Activated naive CD8-positive, alpha-beta T cell treated with anti-CD3 and anti-CD28 coated beads, Interleukin-2, amount 10 ng/mL, durations not matched to agents 7 days and 5 days (primary cell): ENCODE measurements around the gene SIGLEC10. TPM values are rescaled to one million over a fixed set of nuclear protein-coding genes. Genes with fewer than 3 reads are reported as not detected.
"Not testable (repeated sequence)": the region's sequence is repeated elsewhere in the genome, so short reads cannot be mapped to it uniquely, and the experiment has no call there.

Source experiments
- ATAC-seq: fragments of 150-1000 bp; cut with Tn5 transposase; one replicate; pipeline ENCODE4 v1.10.0; 2021; ENCODE audit warnings: low read depth, moderate library complexity
- POLR2A ChIA-PET: fragments of 350-600 bp; sonication (Branson Sonifier 250); formaldehyde crosslinking; loops from one replicate; lab custom pipeline; 2021; ENCODE audit warnings: antibody characterized with exemption; lab: Charles Lee
- DNase-seq: peaks from one replicate; pipeline ENCODE4 v3.0.0; 2021
- H3K27ac Mint-ChIP-seq: one replicate; pipeline ENCODE4 v1.8.0; 2022; ENCODE audit warnings: mild to moderate bottlenecking, mixed read lengths
- H3K27me3 Mint-ChIP-seq: one replicate; pipeline ENCODE4 v1.8.0; 2022; ENCODE audit warnings: mild to moderate bottlenecking, moderate library complexity, mixed read lengths
- H3K36me3 Mint-ChIP-seq: one replicate; pipeline ENCODE4 v1.8.0; 2021; ENCODE audit warnings: mild to moderate bottlenecking, mixed read lengths
- H3K4me1 Mint-ChIP-seq: one replicate; pipeline ENCODE4 v1.8.0; 2021; ENCODE audit warnings: mixed read lengths
- H3K4me3 Mint-ChIP-seq: one replicate; pipeline ENCODE4 v1.8.0; 2022; ENCODE audit warnings: mild to moderate bottlenecking, moderate library complexity, mixed read lengths
- H3K9me3 Mint-ChIP-seq: one replicate; pipeline ENCODE4 v1.8.0; 2021; ENCODE audit warnings: mixed read lengths
- total RNA-seq, 2 experiments: library from RNA; stranded (reverse); gene quantifications; one replicate each; pipeline ENCODE4 v1.2.3, GENCODE V29; 2021

The SIGLEC10 gene
- total RNA-seq, 2 experiments from 2014 or later, result 0.91 to 0.96 TPM

DNA sequence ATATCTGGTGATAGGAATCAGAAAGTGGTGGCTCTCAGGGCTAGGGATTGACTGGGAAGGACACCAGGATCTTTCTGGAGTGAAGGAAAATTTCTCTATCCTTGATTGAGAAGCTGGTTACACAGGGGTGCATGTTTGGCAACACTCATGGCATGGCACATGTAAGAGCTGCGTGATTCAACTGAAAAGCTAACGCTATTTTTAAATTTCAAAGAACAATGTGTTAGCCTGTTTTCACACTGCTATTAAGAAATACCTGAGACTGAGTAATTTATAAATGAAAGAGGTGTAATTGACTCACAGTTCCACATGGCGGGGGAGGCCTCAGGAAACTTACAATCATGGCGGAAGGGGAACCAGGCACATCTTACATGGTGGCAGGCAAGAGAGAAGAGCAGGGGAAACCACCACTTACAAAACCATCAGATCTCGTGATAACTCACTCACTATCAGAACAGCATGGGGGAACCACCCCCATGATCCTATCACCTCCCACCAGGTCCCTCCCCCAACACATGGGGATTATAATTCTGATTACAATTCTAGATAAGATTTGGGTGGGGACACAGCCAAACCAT is 33.4 kb upstream of the SIGLEC10 start:
- no peak for ATAC-seq
- POLR2A ChIA-PET, result no interaction called here
- DNase-seq, result no peak

GRCh38 chr19:51448411-51449016 is 31.1 kb upstream of the SIGLEC10 start:
- H3K4me1 Mint-ChIP-seq, result peaks cover 18% of the 10 kb centered on the region
- POLR2A ChIA-PET, result no interaction called here

More for the DNA sequence above, 33.4 kb upstream of the SIGLEC10 start:
- H3K4me3 Mint-ChIP-seq, result no peak overlapping the region
- H3K9me3 Mint-ChIP-seq, result peaks cover 15% of the 10 kb centered on the region
- H3K27ac Mint-ChIP-seq, result no peak overlapping the region
- peaks cover 18% of the 10 kb centered on the region for H3K4me1 Mint-ChIP-seq
- peaks cover 25% of the 10 kb centered on the region for H3K27me3 Mint-ChIP-seq
- no peaks in the 10 kb centered on the region for H3K36me3 Mint-ChIP-seq

GRCh38 chr19:51448011-51448410 is 30.6 kb upstream of the SIGLEC10 start:
- Mint-ChIP-seq H3K9me3 (peaks cover 18% of the 10 kb centered on the region), H3K36me3 (no peaks in the 10 kb centered on the region), H3K27ac (no peak overlapping the region), H3K27me3 (peaks cover 48% of the 10 kb centered on the region), H3K4me1 (peaks cover 18% of the 10 kb centered on the region), H3K4me3 (peak overlapping the region; percentile 51)
- ATAC-seq, result no peak
- POLR2A ChIA-PET, result no interaction called here
- no peak for DNase-seq

More at GRCh38 chr19:51448411-51449016, 31.1 kb upstream of the SIGLEC10 start:
- peak; percentile 72 for ATAC-seq
- DNase-seq, result no peak
- Mint-ChIP-seq H3K4me3 (peak overlapping the region; percentile 51), H3K36me3 (no peaks in the 10 kb centered on the region), H3K27ac (no peak overlapping the region), H3K27me3 (peaks cover 45% of the 10 kb centered on the region), H3K9me3 (peaks cover 18% of the 10 kb centered on the region)

DNA sequence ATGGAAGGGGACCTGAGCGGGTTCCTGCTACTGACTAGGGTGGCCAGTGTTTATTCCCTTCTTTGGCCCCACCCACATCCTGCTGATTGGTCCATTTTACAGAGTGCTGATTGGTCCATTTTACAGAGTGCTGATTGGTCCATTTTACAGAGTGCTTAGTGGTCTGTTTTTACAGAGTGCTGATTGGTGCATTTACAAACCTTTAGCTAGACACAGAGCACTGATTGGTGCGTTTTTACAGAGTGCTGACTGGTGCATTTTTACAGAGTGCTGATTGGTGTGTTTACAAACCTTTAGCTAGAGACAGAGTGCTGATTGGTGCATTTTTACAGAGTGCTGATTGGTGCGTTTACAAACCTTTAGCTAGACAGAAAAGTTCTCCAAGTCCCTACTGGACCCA is 30.1 kb upstream of the SIGLEC10 start:
- POLR2A ChIA-PET, ATAC-seq, H3K36me3 Mint-ChIP-seq, H3K27ac Mint-ChIP-seq, DNase-seq: not testable (repeated sequence)
- Mint-ChIP-seq H3K27me3 (peaks cover 53% of the 10 kb centered on the region), H3K9me3 (peaks cover 18% of the 10 kb centered on the region), H3K4me3 (peak overlapping the region; percentile 51), H3K4me1 (peaks cover 20% of the 10 kb centered on the region)

DNA sequence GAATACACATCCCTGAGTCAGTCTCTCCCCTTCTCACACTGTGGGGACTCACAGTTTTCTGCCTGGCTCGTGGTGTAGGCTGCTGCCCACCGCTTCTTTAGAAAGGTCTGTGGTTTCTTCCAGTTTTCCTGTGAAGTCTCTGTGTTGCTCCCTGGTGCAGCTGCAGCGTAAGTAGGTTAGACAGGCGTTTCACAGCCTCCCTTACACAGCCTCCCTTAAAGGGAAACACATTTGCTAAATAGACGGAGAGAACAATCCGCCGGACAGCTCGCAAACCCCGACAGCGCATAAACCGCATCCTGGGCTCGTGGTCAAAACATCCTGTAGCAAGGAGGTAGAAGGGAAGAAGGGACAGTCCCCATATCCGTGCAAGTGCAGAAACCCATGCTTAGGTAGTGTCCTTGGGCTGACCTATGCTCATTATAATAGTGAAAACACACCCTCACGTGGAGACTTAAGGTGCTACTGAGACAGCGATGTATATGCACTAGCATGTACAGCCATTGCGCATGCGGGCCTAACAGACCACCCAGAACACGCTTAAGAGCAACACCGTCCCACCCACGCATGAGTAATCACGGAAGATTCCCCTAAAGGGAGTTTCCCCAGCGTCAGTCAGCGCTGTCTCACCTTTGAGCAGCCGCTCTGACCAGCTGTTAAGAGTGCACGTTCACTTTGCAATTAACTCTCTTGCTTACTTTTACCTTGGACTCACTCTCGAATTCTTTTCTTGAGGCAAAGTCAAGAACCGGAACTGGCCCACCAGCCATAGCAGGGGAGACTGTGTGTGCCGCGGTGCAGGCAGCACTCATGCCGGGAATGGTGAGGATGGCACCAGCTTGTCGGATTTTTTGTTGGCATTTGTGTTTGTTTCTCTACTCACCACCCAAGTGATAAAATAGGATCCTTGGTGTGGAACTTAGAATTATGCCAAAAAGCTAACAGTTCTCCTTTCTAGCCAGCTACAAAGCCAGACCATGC is 24.3 kb upstream of the SIGLEC10 start:
- Mint-ChIP-seq H3K4me3 (peak overlapping the region; percentile 60), H3K4me1 (peaks cover 33% of the 10 kb centered on the region), H3K9me3 (peaks cover 3% of the 10 kb centered on the region), H3K27ac (peak overlapping the region; percentile 77), H3K27me3 (peaks cover 69% of the 10 kb centered on the region), H3K36me3 (no peaks in the 10 kb centered on the region)
- POLR2A ChIA-PET, result interaction anchor here (0.7 to 1.2 kb wide), 5 partner anchors 21 to 77 kb away, joined by 3 to 5 read pairs (median 3); partner anchors contain the start of gene NKG7
- ATAC-seq (peak; percentile 94), DNase-seq (peak; percentile 85)

- H3K9me3 Mint-ChIP-seq, result peaks cover 2% of the 10 kb centered on the region
- peaks cover 72% of the 10 kb centered on the region for H3K27me3 Mint-ChIP-seq
- H3K27ac Mint-ChIP-seq, result peak overlapping the region; percentile 39
- no peaks in the 10 kb centered on the region for H3K36me3 Mint-ChIP-seq
- ATAC-seq (no peak), DNase-seq (peak; percentile 51)
- POLR2A ChIA-PET, result interaction anchor here (0.7 to 1.2 kb wide), 5 partner anchors 20 to 77 kb away, joined by 3 to 5 read pairs (median 3); partner anchors contain the start of gene NKG7
- peak overlapping the region; percentile 60 for H3K4me3 Mint-ChIP-seq
- H3K4me1 Mint-ChIP-seq, result peaks cover 33% of the 10 kb centered on the region
Observed at GRCh38 chr19:51440846-51441409, 23.5 kb upstream of the SIGLEC10 start.

DNA sequence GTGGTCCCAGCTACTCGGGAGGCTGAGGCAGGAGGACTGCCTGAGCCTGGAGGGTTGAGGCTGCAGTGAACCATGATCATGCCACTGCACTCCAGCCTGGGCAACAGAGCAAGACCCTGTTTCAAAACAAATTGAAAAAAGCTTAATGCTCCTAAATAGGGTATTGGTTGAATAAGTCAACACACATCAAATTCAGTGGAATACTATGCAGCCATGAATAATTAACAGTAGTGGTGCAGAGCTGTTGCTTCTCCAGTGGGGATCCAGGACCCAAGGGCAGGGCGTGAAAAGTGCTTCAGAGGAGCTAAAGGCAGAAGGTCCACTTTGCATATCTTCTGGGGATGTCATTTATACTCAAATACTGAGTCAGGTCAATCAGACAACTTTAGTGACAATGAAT is 22.6 kb upstream of the SIGLEC10 start:
- Mint-ChIP-seq H3K4me3 (no peak overlapping the region), H3K9me3 (no peaks in the 10 kb centered on the region), H3K36me3 (no peaks in the 10 kb centered on the region), H3K27ac (no peak overlapping the region), H3K27me3 (peaks cover 64% of the 10 kb centered on the region), H3K4me1 (peaks cover 33% of the 10 kb centered on the region)
- ATAC-seq (no peak), DNase-seq (no peak)
- POLR2A ChIA-PET, result interaction anchor here (1.0 kb wide), 1 partner anchor 44 kb away, joined by 3 read pairs; no protein-coding TSS in a partner anchor

GRCh38 chr19:51439021-51439465 is 21.6 kb upstream of the SIGLEC10 start:
- Mint-ChIP-seq H3K4me3 (no peak overlapping the region), H3K4me1 (peaks cover 33% of the 10 kb centered on the region), H3K27ac (no peak overlapping the region), H3K36me3 (no peaks in the 10 kb centered on the region), H3K9me3 (no peaks in the 10 kb centered on the region), H3K27me3 (peaks cover 60% of the 10 kb centered on the region)
- DNase-seq (no peak), ATAC-seq (no peak)
- POLR2A ChIA-PET, result no interaction called here

- H3K36me3 Mint-ChIP-seq, result no peaks in the 10 kb centered on the region
- H3K27me3 Mint-ChIP-seq, result peaks cover 41% of the 10 kb centered on the region
- H3K27ac Mint-ChIP-seq, result no peak overlapping the region
- ATAC-seq (no peak), DNase-seq (no peak)
- peaks cover 9% of the 10 kb centered on the region for H3K4me1 Mint-ChIP-seq
- POLR2A ChIA-PET, result no interaction called here
- H3K9me3 Mint-ChIP-seq, result no peaks in the 10 kb centered on the region
- no peak overlapping the region for H3K4me3 Mint-ChIP-seq
Observed at GRCh38 chr19:51434456-51434855, 17.0 kb upstream of the SIGLEC10 start.

DNA sequence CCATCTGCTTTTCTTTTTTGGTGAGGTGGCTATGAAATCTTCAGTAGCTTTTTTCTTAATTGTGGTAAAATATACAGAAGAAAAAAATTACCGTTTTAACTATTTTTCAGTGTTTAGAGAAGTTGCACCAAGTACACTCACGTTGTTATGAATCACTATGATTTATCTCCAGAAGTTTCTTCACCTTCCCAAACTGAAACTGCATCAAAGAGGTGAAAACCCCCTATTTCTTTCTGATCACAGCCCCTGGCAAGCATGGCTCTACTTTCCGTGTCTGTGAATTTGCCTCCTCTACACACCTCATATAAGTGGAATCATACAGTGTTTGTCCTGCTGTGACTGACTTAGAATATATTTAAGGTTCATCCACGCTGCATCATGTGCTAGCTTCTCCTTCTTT is 15.6 kb upstream of the SIGLEC10 start:
- Mint-ChIP-seq H3K9me3 (no peaks in the 10 kb centered on the region), H3K4me3 (no peak overlapping the region), H3K36me3 (no peaks in the 10 kb centered on the region), H3K27ac (no peak overlapping the region), H3K4me1 (peaks cover under 1% of the 10 kb centered on the region), H3K27me3 (peaks cover 36% of the 10 kb centered on the region)
- no peak for DNase-seq
- POLR2A ChIA-PET, result interaction anchor here (0.6 kb wide), 2 partner anchors 37 to 301 kb away, joined by 3 to 4 read pairs; no protein-coding TSS in a partner anchor
- no peak for ATAC-seq

DNA sequence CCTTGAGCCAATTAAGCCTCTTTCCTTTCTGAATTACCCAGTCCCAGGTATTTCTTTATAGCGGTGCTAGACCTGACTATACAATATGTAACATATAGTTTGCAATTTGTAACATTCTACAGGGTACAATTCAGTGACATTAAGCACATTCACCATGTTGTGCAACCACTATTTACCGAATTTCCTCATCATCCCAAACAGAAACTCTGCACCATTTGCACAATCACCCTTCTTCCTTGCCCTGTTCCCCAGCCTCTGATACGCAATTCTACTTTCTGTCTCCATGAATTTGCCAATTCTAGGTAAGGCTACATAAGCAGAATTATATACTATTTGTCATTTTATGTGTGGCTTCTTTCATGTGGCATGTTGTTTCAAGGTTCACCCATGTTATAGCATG is 13.7 kb upstream of the SIGLEC10 start:
- Mint-ChIP-seq H3K36me3 (no peaks in the 10 kb centered on the region), H3K4me1 (no peaks in the 10 kb centered on the region), H3K27ac (no peak overlapping the region), H3K4me3 (no peak overlapping the region), H3K27me3 (peaks cover 20% of the 10 kb centered on the region), H3K9me3 (no peaks in the 10 kb centered on the region)
- DNase-seq (no peak), ATAC-seq (no peak)
- POLR2A ChIA-PET, result no interaction called here

DNA sequence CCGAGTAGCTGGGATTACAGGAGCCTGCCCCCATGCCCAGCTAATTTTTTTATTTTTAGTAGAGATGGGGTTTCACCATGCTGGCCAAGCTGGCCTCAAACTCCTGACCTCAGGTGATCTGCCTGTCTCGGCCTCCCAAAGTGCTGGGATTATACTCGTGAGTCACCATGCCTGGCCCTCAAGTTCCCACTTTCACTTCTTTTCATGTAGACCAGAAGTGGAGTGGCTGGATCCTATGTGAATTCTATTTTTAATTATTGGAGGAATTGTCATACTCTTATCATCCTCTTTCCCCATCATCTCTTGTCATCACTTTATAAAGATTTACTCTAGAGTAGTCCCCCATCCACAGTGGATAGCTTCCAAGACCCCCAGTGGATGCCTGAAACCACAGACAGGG is 12.8 kb upstream of the SIGLEC10 start:
- Mint-ChIP-seq H3K4me3 (no peak overlapping the region), H3K27ac (no peak overlapping the region), H3K4me1 (no peaks in the 10 kb centered on the region), H3K36me3 (no peaks in the 10 kb centered on the region), H3K27me3 (peaks cover 19% of the 10 kb centered on the region), H3K9me3 (no peaks in the 10 kb centered on the region)
- no peak for ATAC-seq
- DNase-seq, result no peak
- POLR2A ChIA-PET, result no interaction called here

GRCh38 chr19:51427201-51427600 is 9.8 kb upstream of the SIGLEC10 start:
- Mint-ChIP-seq H3K9me3 (no peaks in the 10 kb centered on the region), H3K36me3 (no peaks in the 10 kb centered on the region), H3K4me3 (no peak overlapping the region), H3K4me1 (no peaks in the 10 kb centered on the region), H3K27ac (no peak overlapping the region), H3K27me3 (peaks cover 14% of the 10 kb centered on the region)
- ATAC-seq, result no peak
- DNase-seq, result no peak
- POLR2A ChIA-PET, result no interaction called here
